WERI-Rb-1 (cell line): ENCODE data around the gene OXT.
"Not testable (repeated sequence)": the region's sequence is repeated elsewhere in the genome, so short reads cannot be mapped to it uniquely, and the experiment has no call there.

Experiments used
- DNase-seq: peaks from one replicate; pipeline ENCODE4 v3.0.0-alpha.2; 2020
- H3K27ac ChIP-seq: fragments of 250-450 bp; sonication (Bioruptor Pico); 2 replicates; pipeline ENCODE4 v1.5.1; 2020; ENCODE audit warnings: mild to moderate bottlenecking, moderate library complexity
- H3K27me3 ChIP-seq: fragments of 250-450 bp; sonication (Bioruptor Pico); 2 replicates; pipeline ENCODE4 v1.5.1; 2021; ENCODE audit warnings: mild to moderate bottlenecking, low read depth, moderate library complexity; ENCODE audit not compliant: insufficient read depth, severe bottlenecking
- H3K36me3 ChIP-seq: fragments of 250-450 bp; sonication (Bioruptor Pico); 2 replicates; pipeline ENCODE4 v1.5.1; 2020; ENCODE audit warnings: mild to moderate bottlenecking, moderate library complexity
- H3K4me3 ChIP-seq: 2 replicates; pipeline ENCODE4 v1.5.1; 2011; ENCODE audit warnings: low read depth, mild to moderate bottlenecking, control low read depth, low read length
- H3K9me3 ChIP-seq: fragments of 250-450 bp; sonication (Bioruptor Pico); 2 replicates; pipeline ENCODE4 v1.5.1; 2021; ENCODE audit warnings: mild to moderate bottlenecking, moderate library complexity; ENCODE audit not compliant: severe bottlenecking
- CTCF ChIP-seq: IDR thresholded peaks from 2 replicates; pipeline ENCODE4 v1.5.1; 2011; ENCODE audit warnings: low read depth, mild to moderate bottlenecking, control low read depth, inconsistent platforms, low read length

The OXT gene

GRCh38 chr20:3072530-3073250 lies 1.3 kb downstream of the OXT start:
- no peak for TF ChIP-seq CTCF
- H3K36me3 ChIP-seq = no peaks in the 10 kb centered on the region
- no peaks in the 10 kb centered on the region for H3K9me3 ChIP-seq
- no peak for DNase-seq
- no peak overlapping the region for H3K4me3 ChIP-seq
- no peaks in the 10 kb centered on the region for H3K27me3 ChIP-seq
- H3K27ac ChIP-seq = no peak overlapping the region

GRCh38 chr20:3073251-3073643 lies 1.8 kb downstream of the OXT start:
- not testable (repeated sequence) for DNase-seq, H3K4me3 ChIP-seq, H3K9me3 ChIP-seq, H3K36me3 ChIP-seq, H3K27ac ChIP-seq, H3K27me3 ChIP-seq

GRCh38 chr20:3074812-3075211 lies 3.4 kb downstream of the OXT start:
- DNase-seq = no peak
- H3K36me3 ChIP-seq = no peaks in the 10 kb centered on the region
- no peaks in the 10 kb centered on the region for H3K27me3 ChIP-seq
- no peak overlapping the region for H3K4me3 ChIP-seq
- TF ChIP-seq CTCF = no peak
- no peaks in the 10 kb centered on the region for H3K9me3 ChIP-seq
- no peak overlapping the region for H3K27ac ChIP-seq

- not testable (repeated sequence) for H3K27me3 ChIP-seq, DNase-seq, H3K27ac ChIP-seq, H3K36me3 ChIP-seq, H3K4me3 ChIP-seq, H3K9me3 ChIP-seq
Measured at GRCh38 chr20:3075315-3075714, 3.9 kb downstream of the OXT start.

- H3K9me3 ChIP-seq = no peaks in the 10 kb centered on the region
- H3K36me3 ChIP-seq = no peaks in the 10 kb centered on the region
- H3K27me3 ChIP-seq = no peaks in the 10 kb centered on the region
- H3K27ac ChIP-seq = no peak overlapping the region
- no peak for TF ChIP-seq CTCF
- no peak overlapping the region for H3K4me3 ChIP-seq
- DNase-seq = no peak
Measured at GRCh38 chr20:3077618-3078134, 6.3 kb downstream of the OXT start.

GRCh38 chr20:3080939-3081388 lies 9.5 kb downstream of the OXT start:
- Histone ChIP-seq H3K27me3 (no peaks in the 10 kb centered on the region), H3K27ac (no peak overlapping the region), H3K36me3 (no peaks in the 10 kb centered on the region), H3K4me3 (no peak overlapping the region), H3K9me3 (no peaks in the 10 kb centered on the region)
- no peak for DNase-seq
- no peak for TF ChIP-seq CTCF

- H3K36me3 ChIP-seq = no peaks in the 10 kb centered on the region
- no peak for DNase-seq
- no peaks in the 10 kb centered on the region for H3K9me3 ChIP-seq
- no peak for TF ChIP-seq CTCF
- no peak overlapping the region for H3K27ac ChIP-seq
- H3K4me3 ChIP-seq = no peak overlapping the region
- H3K27me3 ChIP-seq = no peaks in the 10 kb centered on the region
Measured at GRCh38 chr20:3081641-3082040, 10.2 kb downstream of the OXT start.
